Neural cell (in vitro differentiated cells): ENCODE data around the gene HERPUD2. TPM values are rescaled to one million over a fixed set of nuclear protein-coding genes. Genes with fewer than 3 reads are reported as not detected.

Experiments
- H2AFZ ChIP-seq: fragments of 200-600, 300-800 bp; sonication (generic), shearing (Covaris generic); 2 replicates; pipeline ENCODE4 v1.6.0; 2014; ENCODE audit warnings: low read depth, mild to moderate bottlenecking, antibody characterized with exemption, low read length, moderate library complexity
- H3F3A ChIP-seq: fragments of 200-600 bp; shearing (Covaris generic); 2 replicates; pipeline ENCODE4 v1.6.1; 2016; ENCODE audit warnings: mild to moderate bottlenecking, moderate library complexity, mixed read lengths, antibody characterized with exemption, low read length; ENCODE audit not compliant: insufficient read depth, poor library complexity, severe bottlenecking
- H3K27ac ChIP-seq: fragments of 200-600, 300-800 bp; sonication (generic), shearing (Covaris generic); 2 replicates; pipeline ENCODE4 v1.5.1; 2014; ENCODE audit warnings: mild to moderate bottlenecking, low read length, moderate library complexity
- H3K27me3 ChIP-seq: fragments of 300-800, 200-600 bp; sonication (generic), shearing (Covaris generic); 2 replicates; pipeline ENCODE4 v1.6.0; 2014; ENCODE audit warnings: mild to moderate bottlenecking, low read depth, low read length, moderate library complexity; ENCODE audit not compliant: insufficient read depth
- H3K36me3 ChIP-seq: fragments of 300-800, 200-600 bp; sonication (generic), shearing (Covaris generic); 2 replicates; pipeline ENCODE4 v1.5.1; 2014; ENCODE audit warnings: mild to moderate bottlenecking, antibody characterized with exemption, low read length, moderate library complexity; ENCODE audit not compliant: insufficient read depth
- H3K4me2 ChIP-seq: fragments of 300-800, 200-600 bp; sonication (generic), shearing (Covaris generic); 2 replicates; pipeline ENCODE4 v1.6.0; 2014; ENCODE audit warnings: mild to moderate bottlenecking, low read length
- H3K4me3 ChIP-seq: fragments of 300-800, 200-600 bp; sonication (generic), shearing (Covaris generic); 2 replicates; pipeline ENCODE4 v1.5.1; 2014; ENCODE audit warnings: mild to moderate bottlenecking, low read length, moderate library complexity
- H3K79me2 ChIP-seq: fragments of 200-600 bp; shearing (Covaris generic); replicated peaks from 2 replicates; pipeline ENCODE4 v1.6.0; 2014; ENCODE audit warnings: mild to moderate bottlenecking, low read length, moderate library complexity; ENCODE audit not compliant: insufficient read depth
- H3K9ac ChIP-seq: fragments of 300-800, 200-600 bp; sonication (generic), shearing (Covaris generic); 2 replicates; pipeline ENCODE4 v1.6.1; 2016; ENCODE audit warnings: mild to moderate bottlenecking, low read length, mixed read lengths
- H3K9me2 ChIP-seq: fragments of 200-600 bp; shearing (Covaris generic); 2 replicates; pipeline ENCODE4 v1.6.1; 2016; ENCODE audit warnings: mild to moderate bottlenecking, low read length, mixed read lengths; ENCODE audit not compliant: insufficient read depth
- H3K9me3 ChIP-seq: fragments of 200-600, 300-800 bp; sonication (generic), shearing (Covaris generic); 2 replicates; pipeline ENCODE4 v1.6.1; 2016; ENCODE audit warnings: mild to moderate bottlenecking, mixed run types, low read length, moderate library complexity, mixed read lengths
- H4K20me1 ChIP-seq: fragments of 200-600 bp; shearing (Covaris generic); 2 replicates; pipeline ENCODE4 v1.6.1; 2016; ENCODE audit warnings: mild to moderate bottlenecking, mixed run types; ENCODE audit not compliant: insufficient read depth
- CTCF ChIP-seq: fragments of 450-650 bp; IDR thresholded peaks from 2 replicates; pipeline ENCODE4 v1.5.1; 2014; ENCODE audit warnings: antibody characterized with exemption, mild to moderate bottlenecking, moderate library complexity; ENCODE audit not compliant: poor library complexity, severe bottlenecking
- EP300 ChIP-seq: fragments of 450-650 bp; conservative IDR thresholded peaks from 2 replicates; pipeline ENCODE4 v1.6.1; 2014; ENCODE audit warnings: antibody characterized with exemption, mild to moderate bottlenecking, moderate library complexity; ENCODE audit not compliant: poor library complexity, severe bottlenecking
- EZH2 ChIP-seq: fragments of 200-600, 300-800 bp; shearing (Covaris generic), sonication (generic); IDR thresholded peaks from 2 replicates; pipeline ENCODE4 v1.6.1; 2014; ENCODE audit warnings: antibody characterized with exemption, low read length, borderline replicate concordance, mild to moderate bottlenecking; ENCODE audit not compliant: insufficient read depth, poor library complexity, severe bottlenecking
- MXI1 ChIP-seq: fragments of 450-650 bp; conservative IDR thresholded peaks from 2 replicates; pipeline ENCODE4 v1.6.1; 2014; ENCODE audit warnings: antibody characterized with exemption, mild to moderate bottlenecking; ENCODE audit not compliant: poor library complexity, severe bottlenecking
- POLR2AphosphoS5 ChIP-seq: IDR thresholded peaks from 2 replicates; pipeline ENCODE4 v1.6.1; 2012
- RAD21 ChIP-seq: fragments of 450-650 bp; conservative IDR thresholded peaks from 2 replicates; pipeline ENCODE4 v1.6.1; 2014; ENCODE audit warnings: antibody characterized with exemption, mild to moderate bottlenecking, moderate library complexity
- REST ChIP-seq: IDR thresholded peaks from 2 replicates; pipeline ENCODE4 v1.6.1; 2012; ENCODE audit warnings: borderline replicate concordance
- SMC3 ChIP-seq: fragments of 450-650 bp; conservative IDR thresholded peaks from 2 replicates; pipeline ENCODE4 v1.6.1; 2014; ENCODE audit warnings: antibody characterized with exemption, mild to moderate bottlenecking, moderate library complexity; ENCODE audit not compliant: poor library complexity
- TAF1 ChIP-seq: IDR thresholded peaks from 2 replicates; pipeline ENCODE4 v1.6.1; 2012; ENCODE audit warnings: low read depth
- polyA plus RNA-seq: library from polyadenylated mRNA; depleted of rRNA; stranded (reverse); fragments of >200 nt; gene quantifications from 2 replicates; pipeline ENCODE4 v1.2.3, GENCODE V29; 2014

The HERPUD2 gene
- polyA plus RNA-seq, 1 donor from 2014 or later, result 16.7 TPM

GRCh38 chr7:35599061-35599460 lies 95.9 kb downstream of the HERPUD2 start:
- no peaks in the 10 kb centered on the region for H4K20me1 ChIP-seq
- no peak overlapping the region for H2AFZ ChIP-seq
- peak overlapping the region; percentile 31 for H3K9ac ChIP-seq
- peak overlapping the region; percentile 46 for H3K4me3 ChIP-seq
- no peaks in the 10 kb centered on the region for H3K9me3 ChIP-seq
- H3K4me2 ChIP-seq, result peak overlapping the region; percentile 31
- no peaks in the 10 kb centered on the region for H3K9me2 ChIP-seq
- H3K79me2 ChIP-seq, result no peaks in the 10 kb centered on the region
- H3F3A ChIP-seq, result peaks cover 4% of the 10 kb centered on the region
- H3K27ac ChIP-seq, result peak overlapping the region; percentile 81
- H3K36me3 ChIP-seq, result no peaks in the 10 kb centered on the region
- TF ChIP-seq REST, result no peak
- TF ChIP-seq TAF1, result no peak
- no peak for TF ChIP-seq EZH2
- TF ChIP-seq POLR2AphosphoS5, result peak; percentile 62
- no peak for TF ChIP-seq CTCF
- no peak for TF ChIP-seq SMC3
- TF ChIP-seq EP300, result peak; percentile 88
- no peak for TF ChIP-seq RAD21
- TF ChIP-seq MXI1, result no peak
- no peaks in the 10 kb centered on the region for H3K27me3 ChIP-seq

- Histone ChIP-seq H3K9me3 (no peaks in the 10 kb centered on the region), H3K36me3 (no peaks in the 10 kb centered on the region), H3K9ac (no peak overlapping the region), H3K4me3 (no peak overlapping the region), H3K27ac (no peak overlapping the region), H3K27me3 (no peaks in the 10 kb centered on the region), H2AFZ (no peak overlapping the region), H3K9me2 (no peaks in the 10 kb centered on the region), H3K4me2 (no peak overlapping the region), H4K20me1 (no peaks in the 10 kb centered on the region), H3K79me2 (no peaks in the 10 kb centered on the region), H3F3A (peaks cover 4% of the 10 kb centered on the region)
- TF ChIP-seq POLR2AphosphoS5 (no peak), EZH2 (no peak), SMC3 (no peak), TAF1 (no peak), REST (no peak), MXI1 (no peak)
Observed at GRCh38 chr7:35596061-35596460, 98.9 kb downstream of the HERPUD2 start.
